T-helper 1 cell treated with Interleukin-12 subunit alpha and Interleukin-12 subunit beta and Interleukin-4 antibody, amounts not matched to agents 30 μg/mL and 1 μg/mL, for 36 hours (primary cell): ENCODE measurements around the gene COX6B1.

Experiments used
- H3K27ac Mint-ChIP-seq: one replicate; pipeline ENCODE4 v1.8.0; 2021; ENCODE audit warnings: mild to moderate bottlenecking, mixed read lengths
- H3K27me3 Mint-ChIP-seq: one replicate; pipeline ENCODE4 v1.8.0; 2021; ENCODE audit warnings: low read depth, mixed read lengths
- H3K36me3 Mint-ChIP-seq: one replicate; pipeline ENCODE4 v1.8.0; 2021; ENCODE audit warnings: low read depth, mixed read lengths
- H3K4me1 Mint-ChIP-seq: one replicate; pipeline ENCODE4 v1.8.0; 2021; ENCODE audit warnings: low read depth, mixed read lengths
- H3K4me3 Mint-ChIP-seq: one replicate; pipeline ENCODE4 v1.8.0; 2021; ENCODE audit warnings: mild to moderate bottlenecking, moderate library complexity, mixed read lengths
- H3K9me3 Mint-ChIP-seq: one replicate; pipeline ENCODE4 v1.8.0; 2021; ENCODE audit warnings: mixed read lengths

Gene COX6B1

GRCh38 chr19:35621708-35622107 is 26.4 kb upstream of the COX6B1 start:
- H3K9me3 Mint-ChIP-seq: no peaks in the 10 kb centered on the region
- H3K27ac Mint-ChIP-seq: no peak overlapping the region
- H3K4me3 Mint-ChIP-seq: no peak overlapping the region
- no peaks in the 10 kb centered on the region for H3K27me3 Mint-ChIP-seq
- H3K36me3 Mint-ChIP-seq: peaks cover 10% of the 10 kb centered on the region
- H3K4me1 Mint-ChIP-seq: no peaks in the 10 kb centered on the region

DNA sequence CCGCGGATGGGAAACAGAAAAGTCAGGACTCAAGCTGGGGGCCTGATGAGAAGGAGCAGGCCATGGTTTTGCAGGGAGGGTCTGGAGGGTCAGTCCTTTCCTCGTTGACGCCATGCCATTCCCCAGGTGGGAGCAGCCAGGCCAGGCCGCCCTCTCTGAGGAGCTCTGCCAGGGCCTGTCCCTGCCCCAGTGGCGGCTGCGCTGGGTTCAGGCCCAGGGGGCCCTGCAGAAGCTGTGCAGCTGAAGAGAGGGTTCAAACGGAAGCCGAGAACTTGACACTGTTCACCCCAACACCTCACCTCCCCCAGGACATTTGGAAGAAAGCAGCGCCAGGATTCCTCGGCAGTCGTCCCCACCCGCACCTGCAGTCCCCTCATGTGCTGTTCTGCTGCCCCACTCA is 25.4 kb upstream of the COX6B1 start:
- H3K4me1 Mint-ChIP-seq: no peaks in the 10 kb centered on the region
- H3K27me3 Mint-ChIP-seq: no peaks in the 10 kb centered on the region
- H3K36me3 Mint-ChIP-seq: peaks cover 10% of the 10 kb centered on the region
- no peaks in the 10 kb centered on the region for H3K9me3 Mint-ChIP-seq
- H3K4me3 Mint-ChIP-seq: no peak overlapping the region
- H3K27ac Mint-ChIP-seq: no peak overlapping the region

GRCh38 chr19:35623327-35624010 is 24.7 kb upstream of the COX6B1 start:
- Mint-ChIP-seq H3K27ac (no peak overlapping the region), H3K4me1 (peaks cover 4% of the 10 kb centered on the region), H3K36me3 (peaks cover 10% of the 10 kb centered on the region), H3K4me3 (no peak overlapping the region), H3K27me3 (no peaks in the 10 kb centered on the region), H3K9me3 (no peaks in the 10 kb centered on the region)

- Mint-ChIP-seq H3K9me3 (no peaks in the 10 kb centered on the region), H3K4me1 (peaks cover 18% of the 10 kb centered on the region), H3K27ac (peak overlapping the region; percentile 100), H3K36me3 (peaks cover 26% of the 10 kb centered on the region), H3K27me3 (no peaks in the 10 kb centered on the region), H3K4me3 (peak overlapping the region; percentile 100)
These were observed 19.9 kb upstream of the COX6B1 start for GRCh38 chr19:35628264-35628564.

DNA sequence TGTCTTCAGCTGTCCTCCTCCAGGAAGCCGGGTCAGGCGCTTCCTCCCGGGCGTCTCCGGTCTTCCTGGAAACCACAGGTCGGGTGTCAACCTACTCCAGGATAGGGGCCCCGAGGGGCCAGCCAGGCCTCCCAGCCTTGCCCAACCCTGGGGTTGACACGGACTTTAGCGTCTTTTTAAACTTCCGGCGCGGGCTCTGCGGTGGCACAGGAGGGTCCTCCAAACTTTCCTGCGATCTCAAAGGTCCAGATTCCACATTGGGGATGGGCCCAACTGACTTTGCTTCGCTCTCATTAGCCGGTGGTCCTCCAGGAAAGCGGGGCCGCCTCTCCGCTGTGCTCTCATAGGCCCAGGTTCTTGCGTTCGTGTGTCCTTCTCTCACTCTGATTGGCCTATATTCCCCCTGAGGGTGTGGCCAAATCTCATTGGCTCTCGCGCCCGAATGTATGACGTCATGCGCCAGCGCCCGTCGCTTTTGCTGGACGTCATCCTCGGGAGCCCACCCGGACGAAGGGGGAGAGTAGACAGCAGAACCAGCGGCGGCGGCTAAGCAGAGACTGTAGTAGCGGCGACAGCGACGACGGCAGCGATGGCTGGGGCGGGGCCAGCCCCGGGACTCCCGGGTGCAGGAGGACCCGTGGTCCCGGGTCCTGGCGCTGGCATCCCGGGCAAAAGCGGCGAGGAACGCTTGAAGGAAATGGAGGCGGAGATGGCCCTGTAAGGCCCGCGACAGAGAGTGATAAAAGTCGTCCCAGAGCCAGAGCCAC is 19.4 kb upstream of the COX6B1 start, which contains the start of gene RBM42:
Gene RBM42, plus strand, starts transcription at position 472 of the 767 bp plus-strand sequence. Its CDS starts 118 bp downstream, at position 590.
- no peaks in the 10 kb centered on the region for H3K9me3 Mint-ChIP-seq
- H3K4me1 Mint-ChIP-seq: peaks cover 20% of the 10 kb centered on the region
- peak within 1 kb of the TSS; percentile 100 for H3K4me3 Mint-ChIP-seq
- peaks cover 27% of the 10 kb centered on the region for H3K36me3 Mint-ChIP-seq
- H3K27me3 Mint-ChIP-seq: no peaks in the 10 kb centered on the region
- H3K27ac Mint-ChIP-seq: peak within 1 kb of the TSS; percentile 100

DNA sequence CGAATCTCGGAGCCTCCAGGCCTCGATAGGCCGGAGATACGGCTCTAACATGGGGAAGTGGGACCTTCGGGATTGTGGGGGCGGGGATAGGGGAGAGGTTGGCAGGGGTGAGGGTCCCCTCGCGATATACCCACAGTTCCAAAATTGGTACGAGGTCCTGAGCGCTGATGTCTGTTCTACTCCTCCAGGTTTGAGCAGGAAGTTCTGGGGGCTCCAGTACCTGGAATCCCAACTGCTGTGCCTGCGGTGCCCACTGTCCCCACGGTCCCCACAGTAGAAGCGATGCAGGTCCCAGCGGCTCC is 18.8 kb upstream of the COX6B1 start:
- peak overlapping the region; percentile 100 for H3K27ac Mint-ChIP-seq
- no peaks in the 10 kb centered on the region for H3K9me3 Mint-ChIP-seq
- peaks cover 27% of the 10 kb centered on the region for H3K36me3 Mint-ChIP-seq
- H3K4me3 Mint-ChIP-seq: peak overlapping the region; percentile 100
- peaks cover 20% of the 10 kb centered on the region for H3K4me1 Mint-ChIP-seq
- no peaks in the 10 kb centered on the region for H3K27me3 Mint-ChIP-seq

DNA sequence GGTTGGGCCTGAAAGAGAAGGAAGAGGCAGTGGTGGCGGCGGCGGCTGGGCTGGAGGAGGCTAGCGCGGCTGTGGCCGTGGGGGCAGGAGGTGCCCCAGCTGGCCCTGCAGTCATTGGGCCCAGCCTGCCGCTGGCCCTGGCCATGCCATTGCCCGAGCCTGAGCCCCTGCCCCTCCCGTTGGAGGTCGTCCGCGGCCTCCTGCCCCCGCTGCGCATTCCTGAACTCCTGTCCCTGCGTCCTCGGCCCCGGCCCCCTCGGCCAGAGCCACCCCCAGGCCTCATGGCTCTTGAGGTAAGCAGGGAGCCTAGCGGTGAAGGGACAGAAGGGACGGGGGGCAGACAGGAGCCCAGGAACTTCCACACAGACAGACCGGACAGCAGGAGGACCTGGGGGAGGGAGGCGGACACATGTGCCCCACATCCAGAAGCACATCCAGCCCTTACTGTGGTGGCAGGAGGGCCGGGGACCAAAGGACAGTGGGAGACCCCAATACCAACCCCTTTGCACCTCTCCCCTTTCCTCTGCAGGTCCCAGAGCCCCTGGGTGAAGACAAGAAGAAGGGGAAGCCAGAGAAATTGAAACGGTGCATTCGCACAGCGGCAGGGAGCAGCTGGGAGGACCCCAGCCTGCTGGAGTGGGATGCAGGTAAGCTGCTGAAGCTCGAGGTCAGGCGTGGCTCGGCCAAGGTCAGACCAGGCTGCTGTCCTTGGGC is 14.2 kb upstream of the COX6B1 start:
- peaks cover 16% of the 10 kb centered on the region for H3K4me1 Mint-ChIP-seq
- no peaks in the 10 kb centered on the region for H3K27me3 Mint-ChIP-seq
- no peak overlapping the region for H3K4me3 Mint-ChIP-seq
- no peak overlapping the region for H3K27ac Mint-ChIP-seq
- H3K36me3 Mint-ChIP-seq: peaks cover 42% of the 10 kb centered on the region
- H3K9me3 Mint-ChIP-seq: no peaks in the 10 kb centered on the region

DNA sequence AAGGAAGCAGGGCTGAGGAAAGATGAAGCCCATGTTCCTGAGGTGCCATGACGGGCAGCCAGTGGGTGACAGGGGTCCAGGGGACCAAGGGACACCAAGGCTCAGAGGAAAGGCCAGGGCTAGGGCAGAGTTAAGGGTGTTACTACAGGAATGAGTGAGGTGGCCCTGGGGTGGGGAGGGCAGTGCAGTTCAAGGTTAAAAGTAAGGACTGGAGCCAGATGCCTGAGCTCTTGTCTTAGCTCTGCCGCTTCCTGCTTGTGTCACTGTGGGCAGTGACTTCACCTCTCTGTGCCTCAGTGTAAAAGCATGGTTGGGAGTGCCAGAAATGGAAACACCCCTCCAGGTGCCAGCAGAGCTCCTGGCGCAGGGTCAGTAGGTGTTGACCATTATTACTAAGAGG is 11.5 kb upstream of the COX6B1 start:
- Mint-ChIP-seq H3K4me1 (peaks cover 6% of the 10 kb centered on the region), H3K27ac (no peak overlapping the region), H3K36me3 (peaks cover 33% of the 10 kb centered on the region), H3K4me3 (no peak overlapping the region), H3K9me3 (no peaks in the 10 kb centered on the region), H3K27me3 (no peaks in the 10 kb centered on the region)

- Mint-ChIP-seq H3K4me1 (peaks cover 5% of the 10 kb centered on the region), H3K36me3 (peaks cover 28% of the 10 kb centered on the region), H3K27ac (no peak overlapping the region), H3K27me3 (no peaks in the 10 kb centered on the region), H3K4me3 (no peak overlapping the region), H3K9me3 (no peaks in the 10 kb centered on the region)
These were observed 11.0 kb upstream of the COX6B1 start for GRCh38 chr19:35637165-35637564.

- no peak overlapping the region for H3K4me3 Mint-ChIP-seq
- H3K4me1 Mint-ChIP-seq: peaks cover 4% of the 10 kb centered on the region
- no peaks in the 10 kb centered on the region for H3K27me3 Mint-ChIP-seq
- H3K27ac Mint-ChIP-seq: no peak overlapping the region
- no peaks in the 10 kb centered on the region for H3K9me3 Mint-ChIP-seq
- H3K36me3 Mint-ChIP-seq: peaks cover 18% of the 10 kb centered on the region
These were observed 8.8 kb upstream of the COX6B1 start for GRCh38 chr19:35639321-35639639.

DNA sequence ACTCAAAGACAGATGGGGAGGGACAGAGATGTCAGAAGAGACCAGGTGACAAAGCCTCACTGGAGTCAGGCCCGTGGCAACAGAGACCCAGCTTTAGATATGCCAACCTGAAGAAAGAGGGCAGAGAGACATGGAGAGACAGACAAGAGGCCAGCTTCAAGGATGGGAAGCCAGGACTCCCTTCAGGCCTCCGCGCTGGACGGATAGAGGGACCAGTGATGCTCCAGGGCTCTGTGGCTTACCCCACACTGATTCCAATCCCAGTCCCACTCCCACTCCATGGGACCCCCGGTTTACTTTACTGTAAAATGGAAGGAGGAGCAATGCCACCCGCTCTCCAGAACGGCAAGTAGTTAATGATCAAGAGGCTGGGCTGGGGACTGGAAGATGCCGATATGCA is 8.3 kb upstream of the COX6B1 start:
- no peaks in the 10 kb centered on the region for H3K9me3 Mint-ChIP-seq
- peaks cover 18% of the 10 kb centered on the region for H3K36me3 Mint-ChIP-seq
- H3K4me1 Mint-ChIP-seq: peaks cover 8% of the 10 kb centered on the region
- H3K4me3 Mint-ChIP-seq: no peak overlapping the region
- no peaks in the 10 kb centered on the region for H3K27me3 Mint-ChIP-seq
- no peak overlapping the region for H3K27ac Mint-ChIP-seq

DNA sequence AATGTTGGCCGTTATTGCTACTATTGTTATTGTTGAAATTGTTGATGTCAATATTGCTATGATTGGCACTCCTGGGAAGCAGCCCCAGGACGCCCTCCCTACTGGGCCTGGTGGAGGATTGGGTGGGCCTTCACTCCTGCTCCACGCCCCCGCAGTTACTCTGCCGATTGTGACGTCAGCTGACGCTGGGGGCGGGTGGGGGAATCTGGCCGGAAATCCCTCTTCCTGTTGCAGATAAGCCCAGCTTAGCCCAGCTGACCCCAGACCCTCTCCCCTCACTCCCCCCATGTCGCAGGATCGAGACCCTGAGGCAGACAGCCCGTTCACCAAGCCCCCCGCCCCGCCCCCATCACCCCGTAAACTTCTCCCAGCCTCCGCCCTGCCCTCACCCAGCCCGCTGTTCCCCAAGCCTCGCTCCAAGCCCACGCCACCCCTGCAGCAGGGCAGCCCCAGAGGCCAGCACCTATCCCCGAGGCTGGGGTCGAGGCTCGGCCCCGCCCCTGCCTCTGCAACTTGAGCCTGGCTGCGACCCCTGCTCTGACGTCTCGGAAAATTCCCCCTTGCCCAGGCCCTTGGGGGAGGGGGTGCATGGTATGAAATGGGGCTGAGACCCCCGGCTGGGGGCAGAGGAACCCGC is 6.5 kb upstream of the COX6B1 start, which contains the start of gene ETV2:
Gene ETV2, plus strand, starts transcription at position 231 of the 637 bp plus-strand sequence. CDS start 716 bp downstream, outside the sequence.
- H3K27ac Mint-ChIP-seq: peak within 1 kb of the TSS; percentile 36
- peak within 1 kb of the TSS; percentile 94 for H3K4me3 Mint-ChIP-seq
- no peaks in the 10 kb centered on the region for H3K9me3 Mint-ChIP-seq
- peaks cover 9% of the 10 kb centered on the region for H3K36me3 Mint-ChIP-seq
- H3K27me3 Mint-ChIP-seq: no peaks in the 10 kb centered on the region
- peaks cover 19% of the 10 kb centered on the region for H3K4me1 Mint-ChIP-seq

DNA sequence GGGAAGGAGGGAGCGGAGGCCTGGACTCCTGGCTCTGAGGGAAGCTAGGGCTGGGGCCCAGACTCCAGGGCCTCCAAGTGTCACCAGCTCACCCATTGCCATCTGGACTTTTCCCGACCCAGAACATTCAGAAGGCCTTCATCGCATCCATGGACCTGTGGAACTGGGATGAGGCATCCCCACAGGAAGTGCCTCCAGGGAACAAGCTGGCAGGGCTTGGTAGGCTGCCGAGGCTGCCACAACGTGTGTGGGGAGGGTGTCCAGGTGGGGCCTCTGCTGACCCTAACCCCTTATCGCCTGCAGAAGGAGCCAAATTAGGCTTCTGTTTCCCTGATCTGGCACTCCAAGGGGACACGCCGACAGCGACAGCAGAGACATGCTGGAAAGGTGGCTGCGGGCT is 5.8 kb upstream of the COX6B1 start:
- peak overlapping the region; percentile 20 for H3K27ac Mint-ChIP-seq
- H3K4me3 Mint-ChIP-seq: peak overlapping the region; percentile 94
- peaks cover 4% of the 10 kb centered on the region for H3K36me3 Mint-ChIP-seq

GRCh38 chr19:35642798-35643254 is 5.3 kb upstream of the COX6B1 start:
- Mint-ChIP-seq H3K4me3 (peak overlapping the region; percentile 94), H3K36me3 (peaks cover 4% of the 10 kb centered on the region), H3K27me3 (no peaks in the 10 kb centered on the region), H3K27ac (no peak overlapping the region), H3K9me3 (no peaks in the 10 kb centered on the region), H3K4me1 (peaks cover 23% of the 10 kb centered on the region)

More for the DNA sequence above, 5.8 kb upstream of the COX6B1 start:
- no peaks in the 10 kb centered on the region for H3K9me3 Mint-ChIP-seq
- H3K4me1 Mint-ChIP-seq: peaks cover 21% of the 10 kb centered on the region
- no peaks in the 10 kb centered on the region for H3K27me3 Mint-ChIP-seq
